AG20443 (cell line): ENCODE data around the gene SCAF8.

Source experiments
- DNase-seq: peaks from one replicate; pipeline ENCODE4 v3.0.0; 2012; ENCODE audit warnings: low spot score, mixed read lengths

The SCAF8 gene

GRCh38 chr6:154841109-154841508, 107.9 kb downstream of the SCAF8 start:
- no peak for DNase-seq

GRCh38 chr6:154842833-154843232, 109.6 kb downstream of the SCAF8 start:
- DNase-seq: no peak

- no peak for DNase-seq
These were observed 114.1 kb downstream of the SCAF8 start for GRCh38 chr6:154847318-154847717.

GRCh38 chr6:154848580-154848979, 115.4 kb downstream of the SCAF8 start:
- no peak for DNase-seq

- no peak for DNase-seq
These were observed 116.3 kb downstream of the SCAF8 start for GRCh38 chr6:154849475-154849874.

GRCh38 chr6:154852687-154853086, 119.5 kb downstream of the SCAF8 start:
- DNase-seq: no peak

GRCh38 chr6:154857529-154857928, 124.3 kb downstream of the SCAF8 start:
- no peak for DNase-seq

- no peak for DNase-seq
These were observed 128.6 kb downstream of the SCAF8 start for GRCh38 chr6:154861825-154862224.

- no peak for DNase-seq
These were observed 129.3 kb downstream of the SCAF8 start for GRCh38 chr6:154862536-154862935.

- DNase-seq: no peak
These were observed 130.8 kb downstream of the SCAF8 start for GRCh38 chr6:154864066-154864430.

GRCh38 chr6:154865291-154865690, 132.1 kb downstream of the SCAF8 start:
- DNase-seq: no peak

GRCh38 chr6:154868143-154868594, 135.0 kb downstream of the SCAF8 start:
- peak; percentile 66 for DNase-seq

- no peak for DNase-seq
These were observed 139.4 kb downstream of the SCAF8 start for GRCh38 chr6:154872542-154873114.

GRCh38 chr6:154873546-154873945, 140.3 kb downstream of the SCAF8 start:
- DNase-seq: no peak

GRCh38 chr6:154874773-154875592, 141.8 kb downstream of the SCAF8 start:
- DNase-seq: no peak

- no peak for DNase-seq
These were observed 143.5 kb downstream of the SCAF8 start for GRCh38 chr6:154876486-154877280.

GRCh38 chr6:154878871-154879491, 145.8 kb downstream of the SCAF8 start:
- no peak for DNase-seq

GRCh38 chr6:154882107-154882506, 148.9 kb downstream of the SCAF8 start:
- DNase-seq: no peak
